Neural progenitor cell (in vitro differentiated cells): ENCODE results near the gene TWF2. TPM values are rescaled to one million over a fixed set of nuclear protein-coding genes. Genes with fewer than 3 reads are reported as not detected.

Experiments
- DNase-seq: peaks from one replicate; pipeline ENCODE4 v3.0.0-alpha.2; 2016; ENCODE audit warnings: low spot score
- H2AFZ ChIP-seq: fragments of 200-600 bp; sonication (generic); replicated peaks from 2 replicates; pipeline ENCODE4 v1.6.1; 2016; ENCODE audit warnings: antibody characterized with exemption
- H3F3A ChIP-seq: fragments of 200-600 bp; sonication (generic); 2 replicates; pipeline ENCODE4 v1.6.1; 2016; ENCODE audit warnings: antibody characterized with exemption, low read depth
- H3K27ac ChIP-seq: fragments of 200-600 bp; sonication (generic); 2 replicates; pipeline ENCODE4 v1.5.1; 2016; ENCODE audit warnings: mild to moderate bottlenecking
- H3K27me3 ChIP-seq: fragments of 200-600 bp; sonication (generic); 2 replicates; pipeline ENCODE4 v1.6.1; 2016; ENCODE audit warnings: mild to moderate bottlenecking, moderate library complexity
- H3K36me3 ChIP-seq: fragments of 200-600 bp; sonication (generic); 2 replicates; pipeline ENCODE4 v1.5.1; 2016
- H3K4me1 ChIP-seq: fragments of 200-600 bp; sonication (generic); 2 replicates; pipeline ENCODE4 v1.6.1; 2016; ENCODE audit warnings: mixed run types
- H3K4me2 ChIP-seq: fragments of 200-600 bp; sonication (generic); 2 replicates; pipeline ENCODE4 v1.6.1; 2016
- H3K4me3 ChIP-seq: fragments of 200-600 bp; sonication (generic); 2 replicates; pipeline ENCODE4 v1.5.1; 2016
- H3K79me2 ChIP-seq: fragments of 200-600 bp; sonication (generic); 2 replicates; pipeline ENCODE4 v1.6.1; 2016; ENCODE audit warnings: low read depth
- H3K9ac ChIP-seq: fragments of 200-600 bp; sonication (generic); 2 replicates; pipeline ENCODE4 v1.6.1; 2016
- H3K9me3 ChIP-seq: fragments of 200-600 bp; sonication (generic); 2 replicates; pipeline ENCODE4 v1.5.1; 2016; ENCODE audit warnings: low read depth
- H4K20me1 ChIP-seq: fragments of 200-600 bp; sonication (generic); 2 replicates; pipeline ENCODE4 v1.6.1; 2016; ENCODE audit warnings: low read depth
- H3K27ac Mint-ChIP-seq: 3 replicates; pipeline ENCODE4 v1.8.0; 2021; ENCODE audit warnings: mixed read lengths
- H3K27me3 Mint-ChIP-seq: 2 replicates; pipeline ENCODE4 v1.8.0; 2022; ENCODE audit warnings: low read depth, mild to moderate bottlenecking, inconsistent platforms, moderate library complexity, mixed read lengths; ENCODE audit not compliant: insufficient read depth
- H3K36me3 Mint-ChIP-seq: 3 replicates; pipeline ENCODE4 v1.8.0; 2021; ENCODE audit warnings: mixed read lengths
- H3K4me1 Mint-ChIP-seq: 3 replicates; pipeline ENCODE4 v1.8.0; 2021; ENCODE audit warnings: mixed read lengths
- H3K4me3 Mint-ChIP-seq: 3 replicates; pipeline ENCODE4 v1.8.0; 2021; ENCODE audit warnings: mild to moderate bottlenecking, moderate library complexity, mixed read lengths
- H3K9me3 Mint-ChIP-seq: 3 replicates; pipeline ENCODE4 v1.8.0; 2020; ENCODE audit warnings: mixed read lengths
- CTCF ChIP-seq: fragments of 200-600 bp; sonication (generic); IDR thresholded peaks from 2 replicates; pipeline ENCODE4 v1.5.1; 2017; ENCODE audit warnings: antibody characterized with exemption, mild to moderate bottlenecking
- EZH2 ChIP-seq: fragments of 200-600 bp; sonication (generic); IDR thresholded peaks from 2 replicates; pipeline ENCODE4 v1.6.1; 2017; ENCODE audit warnings: antibody characterized with exemption, mild to moderate bottlenecking, moderate library complexity
- EZH2phosphoT487 ChIP-seq: fragments of 200-600 bp; sonication (generic); IDR thresholded peaks from 2 replicates; pipeline ENCODE4 v1.6.1; 2017; ENCODE audit warnings: antibody characterized with exemption
- total RNA-seq: library from RNA; depleted of rRNA; stranded (reverse); fragments of >200 nt; gene quantifications from 2 replicates; pipeline ENCODE4 v1.2.3, GENCODE V29; 2015; ENCODE audit warnings: low replicate concordance

The TWF2 gene
- total RNA-seq, 1 donor from 2014 or later: 21.9 TPM

- no peaks in the 10 kb centered on the region for H3F3A ChIP-seq
- no peaks in the 10 kb centered on the region for H3K9me3 Mint-ChIP-seq
- H3K27me3 Mint-ChIP-seq: peaks cover 3% of the 10 kb centered on the region
- no peak overlapping the region for H3K4me3 ChIP-seq
- no peaks in the 10 kb centered on the region for H3K4me1 ChIP-seq
- no peaks in the 10 kb centered on the region for H3K9me3 ChIP-seq
- no peak for DNase-seq
- H3K36me3 Mint-ChIP-seq: peaks cover 34% of the 10 kb centered on the region
- H3K27me3 ChIP-seq: no peaks in the 10 kb centered on the region
- no peak overlapping the region for H3K27ac ChIP-seq
- no peak overlapping the region for H3K27ac Mint-ChIP-seq
- no peaks in the 10 kb centered on the region for H3K79me2 ChIP-seq
- no peak overlapping the region for H3K4me3 Mint-ChIP-seq
- H3K36me3 ChIP-seq: no peaks in the 10 kb centered on the region
- TF ChIP-seq CTCF: no peak
- TF ChIP-seq EZH2phosphoT487: no peak
- TF ChIP-seq EZH2: no peak
- no peak overlapping the region for H3K4me2 ChIP-seq
- no peak overlapping the region for H2AFZ ChIP-seq
- no peak overlapping the region for H3K9ac ChIP-seq
- H4K20me1 ChIP-seq: no peaks in the 10 kb centered on the region
- no peaks in the 10 kb centered on the region for H3K4me1 Mint-ChIP-seq
Observed at GRCh38 chr3:52215351-52215750, 23.6 kb downstream of the TWF2 start.

- no peak overlapping the region for H3K27ac Mint-ChIP-seq
- H3K9ac ChIP-seq: no peak overlapping the region
- H3K36me3 ChIP-seq: no peaks in the 10 kb centered on the region
- H3K79me2 ChIP-seq: no peaks in the 10 kb centered on the region
- no peak overlapping the region for H3K4me3 Mint-ChIP-seq
- H3K27me3 ChIP-seq: no peaks in the 10 kb centered on the region
- H3F3A ChIP-seq: no peaks in the 10 kb centered on the region
- no peaks in the 10 kb centered on the region for H3K9me3 ChIP-seq
- H3K4me2 ChIP-seq: no peak overlapping the region
- H3K9me3 Mint-ChIP-seq: no peaks in the 10 kb centered on the region
- H3K36me3 Mint-ChIP-seq: peaks cover 37% of the 10 kb centered on the region
- DNase-seq: no peak
- TF ChIP-seq CTCF (no peak), EZH2 (no peak), EZH2phosphoT487 (no peak)
- no peaks in the 10 kb centered on the region for H3K4me1 Mint-ChIP-seq
- H3K27me3 Mint-ChIP-seq: peaks cover 3% of the 10 kb centered on the region
- H2AFZ ChIP-seq: no peak overlapping the region
- H3K4me3 ChIP-seq: no peak overlapping the region
- no peaks in the 10 kb centered on the region for H4K20me1 ChIP-seq
- H3K4me1 ChIP-seq: no peaks in the 10 kb centered on the region
- H3K27ac ChIP-seq: no peak overlapping the region
Observed at GRCh38 chr3:52213901-52214300, 25.1 kb downstream of the TWF2 start.

- no peak overlapping the region for H3K27ac ChIP-seq
- H3K27me3 ChIP-seq: no peaks in the 10 kb centered on the region
- no peaks in the 10 kb centered on the region for H3F3A ChIP-seq
- Mint-ChIP-seq H3K36me3 (peaks cover 41% of the 10 kb centered on the region), H3K27me3 (peaks cover 3% of the 10 kb centered on the region), H3K27ac (no peak overlapping the region), H3K9me3 (no peaks in the 10 kb centered on the region), H3K4me3 (no peak overlapping the region), H3K4me1 (no peaks in the 10 kb centered on the region)
- H3K4me3 ChIP-seq: no peak overlapping the region
- no peaks in the 10 kb centered on the region for H3K79me2 ChIP-seq
- TF ChIP-seq EZH2: no peak
- TF ChIP-seq EZH2phosphoT487: no peak
- TF ChIP-seq CTCF: no peak
- H3K9me3 ChIP-seq: no peaks in the 10 kb centered on the region
- no peak overlapping the region for H2AFZ ChIP-seq
- no peak overlapping the region for H3K4me2 ChIP-seq
- H3K9ac ChIP-seq: no peak overlapping the region
- DNase-seq: no peak
- no peaks in the 10 kb centered on the region for H3K4me1 ChIP-seq
- H3K36me3 ChIP-seq: peaks cover 4% of the 10 kb centered on the region
- no peaks in the 10 kb centered on the region for H4K20me1 ChIP-seq
Observed at GRCh38 chr3:52213005-52213404, 26.0 kb downstream of the TWF2 start.
